Measurements from ENCODE around the gene APC.

The APC gene

DNA sequence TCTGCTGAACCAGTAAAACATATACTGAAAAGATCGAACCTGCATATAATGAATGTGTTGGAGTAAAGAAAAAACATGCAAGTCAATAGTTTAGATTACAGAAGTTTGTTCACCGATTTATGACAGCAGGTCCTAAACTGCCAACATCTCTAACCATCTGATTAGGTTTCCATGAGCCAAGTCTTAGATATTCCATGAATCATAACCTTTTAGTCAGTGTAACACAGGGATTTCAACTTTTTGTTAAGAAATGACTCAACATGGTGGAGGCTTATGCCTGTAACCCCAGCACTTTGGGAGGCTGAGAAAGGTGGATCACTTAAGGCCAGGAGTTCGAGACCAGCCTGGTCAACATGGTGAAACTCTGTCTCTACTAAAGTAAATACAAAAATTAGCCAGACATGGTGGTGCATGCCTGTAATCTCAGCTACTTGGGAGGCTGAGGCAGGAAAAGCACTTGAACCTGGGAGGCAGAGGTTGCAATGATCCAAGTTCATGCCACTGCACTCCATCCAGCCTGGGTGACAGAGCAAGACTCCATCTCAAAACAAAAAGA, 38.7 kb downstream of the APC start:
- FAIRE-seq = peak; percentile 39
- no peak for DNase-seq (ENCODE audit: insufficient read length, low spot score)

- DNase-seq (ENCODE audit: insufficient read length, low spot score) = no peak
- FAIRE-seq = no peak
Observed at GRCh38 chr5:112779531-112779930, 41.8 kb downstream of the APC start.

- no peak for DNase-seq (ENCODE audit: insufficient read length, low spot score)
- FAIRE-seq = no peak
Observed at GRCh38 chr5:112784726-112785125, 47.0 kb downstream of the APC start.

- FAIRE-seq (no peak), DNase-seq (ENCODE audit: insufficient read length, low spot score) (no peak)
Observed at GRCh38 chr5:112787261-112787660, 49.6 kb downstream of the APC start.

GRCh38 chr5:112787896-112788295, 50.2 kb downstream of the APC start:
- DNase-seq (ENCODE audit: insufficient read length, low spot score) = no peak
- FAIRE-seq = no peak

DNA sequence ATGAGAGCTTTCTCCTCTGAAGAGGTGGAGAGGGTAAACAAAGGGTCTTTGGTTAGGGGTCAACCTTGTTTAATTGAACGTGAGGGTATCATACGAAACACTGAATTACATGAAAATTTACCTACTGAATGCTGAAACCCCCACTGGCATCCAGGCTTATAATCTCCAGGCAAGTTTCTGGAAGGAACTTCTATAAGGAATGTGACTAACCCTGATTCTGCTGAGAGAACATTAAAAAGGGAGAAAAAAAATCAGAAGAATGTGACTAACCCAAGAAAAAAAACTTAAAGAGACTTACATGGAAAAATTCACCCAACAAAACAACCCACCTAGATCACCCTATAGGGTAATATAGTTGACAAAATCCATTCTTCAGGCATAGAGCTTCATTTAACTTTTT, 55.5 kb downstream of the APC start:
- no peak for FAIRE-seq
- no peak for DNase-seq (ENCODE audit: insufficient read length, low spot score)

DNA sequence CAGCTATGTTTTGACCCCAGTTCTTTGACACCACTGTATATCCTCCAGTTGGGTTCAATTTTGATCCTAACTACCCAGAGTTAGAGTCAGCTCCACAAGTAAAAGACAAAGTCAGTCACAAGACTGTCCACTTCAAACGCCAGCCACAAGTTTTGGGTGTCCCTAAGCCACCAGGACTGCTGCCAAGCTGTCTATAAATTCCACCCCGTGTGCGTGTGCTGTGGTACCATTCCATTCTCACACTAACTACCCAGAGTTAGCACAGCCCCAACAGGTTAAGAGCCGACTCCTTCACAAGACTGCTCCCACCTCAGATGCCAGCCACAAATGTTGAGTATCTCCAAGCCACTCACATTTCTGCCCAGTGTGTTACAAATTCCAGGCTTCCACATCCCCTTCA, 56.7 kb downstream of the APC start:
- no peak for DNase-seq (ENCODE audit: insufficient read length, low spot score)
- no peak for FAIRE-seq

- no peak for DNase-seq (ENCODE audit: insufficient read length, low spot score)
- no peak for FAIRE-seq
Observed at GRCh38 chr5:112795342-112795741, 57.7 kb downstream of the APC start.

- DNase-seq (ENCODE audit: insufficient read length, low spot score) (no peak), FAIRE-seq (peak; percentile 39)
Observed at GRCh38 chr5:112795944-112796678, 58.4 kb downstream of the APC start.

- FAIRE-seq = no peak
Observed at GRCh38 chr5:112799661-112800060, 62.0 kb downstream of the APC start.

DNA sequence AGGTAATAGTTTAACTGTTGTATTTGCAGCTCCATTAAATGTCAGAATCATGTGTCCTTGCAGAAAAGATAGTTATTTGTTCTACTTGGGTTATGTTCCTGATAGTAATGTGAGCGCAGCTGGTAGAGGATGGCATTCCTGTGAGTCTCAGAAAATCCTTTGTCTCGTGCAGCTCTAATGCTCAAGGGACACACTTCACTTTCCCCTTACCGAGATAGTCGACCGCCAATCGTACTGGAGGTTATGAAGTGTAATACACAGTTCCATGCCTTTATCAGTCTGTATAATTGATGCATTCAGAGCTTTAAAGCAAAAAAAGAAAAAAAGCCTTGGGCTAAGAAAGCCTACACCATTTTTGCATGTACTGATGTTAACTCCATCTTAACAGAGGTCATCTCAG, 63.2 kb downstream of the APC start:
- DNase-seq (ENCODE audit: insufficient read length, low spot score) = no peak
- peak; percentile 18 for FAIRE-seq

More at GRCh38 chr5:112799661-112800060, 62.0 kb downstream of the APC start:
- DNase-seq (ENCODE audit: insufficient read length, low spot score) = no peak

GRCh38 chr5:112811023-112811422, 73.3 kb downstream of the APC start:
- DNase-seq (ENCODE audit: insufficient read length, low spot score) (no peak), FAIRE-seq (no peak)

DNA sequence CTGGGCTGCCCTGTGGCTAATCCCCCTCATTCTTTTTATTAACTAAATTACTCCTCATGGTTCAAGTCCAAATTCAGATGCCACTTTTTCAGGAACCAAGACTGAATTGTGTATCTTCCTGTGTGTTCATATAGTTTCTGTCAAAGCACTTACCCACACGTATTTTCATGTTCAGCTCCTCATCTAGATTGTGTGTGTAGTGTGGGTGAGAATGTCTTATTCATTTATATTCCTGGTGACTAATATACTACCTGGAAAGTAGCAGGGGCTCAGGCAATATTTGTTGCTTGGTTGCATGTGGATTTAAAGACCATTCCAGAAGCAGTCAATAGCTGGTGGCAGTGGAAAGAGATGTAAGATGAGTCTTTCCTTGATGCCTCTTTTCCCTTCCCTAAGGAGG, 74.9 kb downstream of the APC start:
- peak; percentile 18 for FAIRE-seq
- no peak for DNase-seq (ENCODE audit: insufficient read length, low spot score)

DNA sequence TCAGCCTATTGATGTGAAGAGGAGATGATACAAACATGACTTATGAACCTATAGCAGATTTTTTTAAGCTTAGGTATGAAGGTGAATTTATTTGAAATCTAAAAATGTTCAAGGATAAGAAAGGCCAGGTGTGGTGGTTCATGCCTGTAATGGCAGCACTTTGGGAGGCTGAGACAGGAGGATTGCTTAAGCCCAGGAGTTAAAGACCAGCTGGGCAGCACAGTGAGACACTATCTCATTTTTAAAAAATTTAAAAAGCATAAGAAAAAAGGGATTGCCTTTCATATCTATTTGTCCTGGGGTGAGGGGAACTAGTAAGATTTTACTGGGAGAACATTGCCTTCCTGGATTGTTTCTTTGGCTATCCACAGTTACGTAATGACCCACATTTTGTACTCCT, 82.6 kb downstream of the APC start:
- FAIRE-seq = no peak
- no peak for DNase-seq (ENCODE audit: insufficient read length, low spot score)

DNA sequence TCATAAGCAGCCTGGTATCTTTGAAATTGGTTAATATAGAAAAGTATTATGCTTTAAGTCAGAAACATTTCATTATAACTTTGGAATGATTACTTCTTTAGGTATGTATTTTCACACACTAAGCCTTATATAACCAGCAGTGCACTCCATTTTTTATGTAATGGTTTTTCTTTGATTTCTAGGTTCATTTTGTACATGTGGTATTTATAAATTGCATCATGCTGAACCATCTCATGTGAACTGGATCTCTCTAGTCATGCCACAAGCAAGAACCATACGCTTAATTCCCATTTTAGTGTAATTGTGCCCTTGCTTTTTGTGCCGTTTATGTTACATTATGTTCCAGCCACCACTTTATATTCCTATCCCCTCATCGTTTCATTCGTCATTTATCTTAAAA, 84.8 kb downstream of the APC start:
- FAIRE-seq = peak; percentile 26

GRCh38 chr5:112823181-112823580, 85.5 kb downstream of the APC start:
- DNase-seq (ENCODE audit: insufficient read length, low spot score) (no peak), FAIRE-seq (no peak)

More for the DNA sequence above, 84.8 kb downstream of the APC start:
- no peak for DNase-seq (ENCODE audit: insufficient read length, low spot score)

DNA sequence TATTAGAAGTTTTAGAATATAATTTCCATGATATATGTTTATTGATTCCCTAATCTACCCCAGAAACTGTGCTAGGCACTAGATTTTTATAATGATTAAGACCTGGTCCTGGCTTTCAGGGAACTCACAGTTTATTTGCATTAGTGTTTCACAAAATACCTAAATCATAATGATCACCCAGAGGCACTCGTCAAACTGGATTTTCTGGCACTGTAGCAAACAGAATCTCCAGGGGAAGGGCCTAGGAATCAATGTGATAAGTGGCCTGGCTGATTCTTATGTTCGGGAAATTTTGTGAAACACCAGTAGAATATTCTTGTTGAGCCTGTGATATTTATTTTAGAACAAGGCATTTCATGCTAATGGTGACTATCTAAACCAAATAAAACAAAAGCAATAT, 86.0 kb downstream of the APC start:
- FAIRE-seq (no peak), DNase-seq (ENCODE audit: insufficient read length, low spot score) (no peak)

DNA sequence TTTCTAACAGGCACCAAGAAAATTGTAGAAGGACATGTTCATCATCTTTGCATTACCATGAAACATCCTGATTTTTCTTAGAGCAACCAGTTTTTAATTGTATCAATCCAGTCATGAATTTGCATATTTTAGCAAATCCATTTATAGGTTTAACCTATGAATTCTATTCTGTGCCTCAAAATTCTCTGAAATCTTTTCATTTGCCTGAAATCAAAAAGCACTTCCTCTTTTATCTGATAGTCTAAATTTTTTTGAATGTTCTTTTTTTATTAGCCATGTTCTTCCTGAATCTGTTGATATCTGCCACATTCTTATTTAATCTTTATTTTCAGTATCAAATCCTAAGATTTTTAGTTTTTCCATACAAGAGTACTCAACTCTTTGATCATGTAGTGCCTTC, 86.5 kb downstream of the APC start:
- DNase-seq (ENCODE audit: insufficient read length, low spot score) = no peak
- no peak for FAIRE-seq

- FAIRE-seq (no peak), DNase-seq (ENCODE audit: insufficient read length, low spot score) (no peak)
Observed at GRCh38 chr5:112830378-112830777, 92.7 kb downstream of the APC start.

DNA sequence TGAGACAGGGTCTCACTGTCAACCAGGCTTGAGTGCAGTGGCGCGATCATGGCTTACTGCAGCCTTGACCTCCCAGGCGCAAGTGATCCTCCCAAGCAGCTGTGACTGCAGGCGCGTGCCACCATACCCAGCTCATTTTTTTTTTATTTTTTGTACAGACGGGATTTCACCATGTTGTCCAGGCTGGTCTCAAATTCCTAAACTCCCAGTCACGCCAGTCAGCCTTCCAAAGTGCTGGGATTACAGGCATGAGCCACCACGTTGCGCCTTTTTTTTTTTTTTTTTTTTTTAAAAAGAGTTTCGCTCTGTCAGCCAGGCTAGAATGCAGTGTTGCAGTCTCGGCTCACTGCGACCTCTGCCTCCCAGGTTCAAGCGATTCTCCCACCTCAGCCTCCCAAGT, 96.3 kb downstream of the APC start:
- DNase-seq (ENCODE audit: insufficient read length, low spot score) (no peak), FAIRE-seq (no peak)

DNA sequence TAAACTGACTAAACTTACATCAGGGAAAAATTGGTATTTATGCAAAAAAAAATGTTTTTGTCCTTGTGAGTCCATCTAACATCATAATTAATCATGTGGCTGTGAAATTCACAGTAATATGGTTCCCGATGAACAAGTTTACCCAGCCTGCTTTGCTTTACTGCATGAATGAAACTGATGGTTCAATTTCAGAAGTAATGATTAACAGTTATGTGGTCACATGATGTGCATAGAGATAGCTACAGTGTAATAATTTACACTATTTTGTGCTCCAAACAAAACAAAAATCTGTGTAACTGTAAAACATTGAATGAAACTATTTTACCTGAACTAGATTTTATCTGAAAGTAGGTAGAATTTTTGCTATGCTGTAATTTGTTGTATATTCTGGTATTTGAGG, 106.8 kb downstream of the APC start:
- no peak for FAIRE-seq
- DNase-seq (ENCODE audit: insufficient read length, low spot score) = no peak

DNA sequence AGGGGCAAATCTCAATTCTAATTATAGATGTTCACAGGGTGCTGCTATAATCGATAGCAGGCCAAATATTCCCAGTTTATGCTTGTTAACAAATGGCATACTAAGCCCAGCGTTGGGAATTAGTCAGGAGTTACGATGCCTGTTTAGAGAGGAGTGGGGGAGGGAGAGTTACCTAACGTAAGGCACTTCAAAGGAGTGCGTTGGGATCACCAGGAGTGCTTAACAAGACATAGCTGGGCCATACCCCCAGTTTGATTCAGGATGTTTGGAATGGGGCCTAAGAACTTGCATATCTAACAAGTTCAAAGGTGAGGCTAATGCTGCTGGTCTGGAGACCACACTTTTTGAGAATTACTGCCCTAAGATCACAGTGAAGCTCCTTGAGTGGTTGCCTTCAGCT, 108.9 kb downstream of the APC start:
- no peak for FAIRE-seq
- DNase-seq (ENCODE audit: insufficient read length, low spot score) = no peak

DNA sequence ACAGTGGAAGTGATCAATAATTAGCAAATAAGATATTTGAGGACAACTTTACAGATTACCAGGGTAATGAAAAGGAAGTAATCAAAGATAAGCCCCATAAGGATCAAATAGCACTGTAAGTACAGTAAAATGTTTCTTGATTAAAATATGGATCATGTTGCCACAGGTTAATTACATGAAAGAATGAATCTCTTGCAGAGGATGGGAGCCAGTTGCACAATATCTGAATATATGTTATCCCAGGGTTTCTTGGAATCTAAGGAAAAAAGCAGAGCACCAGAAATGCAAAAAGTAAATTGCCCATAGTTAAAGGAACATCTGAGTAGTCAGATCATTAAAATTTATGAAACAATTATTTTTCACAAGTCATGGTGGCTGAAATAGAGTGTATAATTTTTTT, 109.6 kb downstream of the APC start:
- peak; percentile 51 for FAIRE-seq

More for the DNA sequence above, 109.6 kb downstream of the APC start:
- no peak for DNase-seq (ENCODE audit: insufficient read length, low spot score)
